Mesenchymal stem cell (in vitro differentiated cells and primary cell): ENCODE measurements around the gene TMEM134.
A peak's percentile ranks its signal among the peaks of the same experiment; 100 is the strongest.

Source experiments
- DNase-seq: peaks from one replicate; pipeline ENCODE4 v3.0.0-alpha.2; 2013
- H2AFZ ChIP-seq: one replicate; pipeline ENCODE4 v1.6.1; 2013; ENCODE audit warnings: low read depth, mild to moderate bottlenecking, control low read depth, inconsistent platforms, low read length, moderate library complexity
- H2AK5ac ChIP-seq: 2 replicates; pipeline ENCODE4 v1.6.1; 2013; ENCODE audit warnings: low read length, moderate library complexity, mild to moderate bottlenecking, inconsistent platforms; ENCODE audit not compliant: severe bottlenecking
- H2BK120ac ChIP-seq: one replicate; pipeline ENCODE4 v1.6.1; 2013; ENCODE audit warnings: low read depth, mild to moderate bottlenecking, inconsistent platforms, low read length, moderate library complexity
- H2BK12ac ChIP-seq, 2 experiments: one replicate each; pipeline ENCODE4 v1.6.1; 2013; ENCODE audit warnings: inconsistent platforms in 2 of 2, low read length in 2 of 2, mild to moderate bottlenecking in 2 of 2, moderate library complexity in 2 of 2, control low read depth in 1 of 2
- H2BK15ac ChIP-seq: one replicate; pipeline ENCODE4 v1.6.1; 2013; ENCODE audit warnings: mild to moderate bottlenecking, low read depth, inconsistent platforms; ENCODE audit not compliant: poor library complexity, severe bottlenecking
- H2BK5ac ChIP-seq: 2 replicates; pipeline ENCODE4 v1.6.1; 2013; ENCODE audit warnings: low read depth, mild to moderate bottlenecking, low read length, control low read depth, inconsistent platforms; ENCODE audit not compliant: poor library complexity, severe bottlenecking
- H3K14ac ChIP-seq, 2 experiments: one replicate each; pipeline ENCODE4 v1.6.1; 2013; ENCODE audit warnings: inconsistent platforms in 2 of 2, low read length in 2 of 2, control low read depth in 1 of 2, mild to moderate bottlenecking in 1 of 2, moderate library complexity in 1 of 2
- H3K18ac ChIP-seq, 2 experiments: one replicate each; pipeline ENCODE4 v1.6.1; 2013; ENCODE audit warnings: inconsistent platforms in 2 of 2, low read length in 2 of 2, control low read depth in 1 of 2, low read depth in 1 of 2, mild to moderate bottlenecking in 1 of 2
- H3K23ac ChIP-seq, 2 experiments: one replicate each; pipeline ENCODE4 v1.6.1; 2013; ENCODE audit warnings: inconsistent platforms in 2 of 2, low read length in 2 of 2, mild to moderate bottlenecking in 2 of 2, moderate library complexity in 2 of 2, control low read depth in 1 of 2
- H3K27ac ChIP-seq: 2 replicates; pipeline ENCODE4 v1.5.1; 2013; ENCODE audit warnings: mild to moderate bottlenecking, moderate library complexity, low read length, control low read depth, inconsistent platforms; ENCODE audit not compliant: poor library complexity, severe bottlenecking
- H3K27me3 ChIP-seq, 2 experiments: 2 replicates each; pipeline versions ENCODE4 v1.6.1 to v1.7.0; 2013; ENCODE audit warnings: low read length in 2 of 2, mild to moderate bottlenecking in 2 of 2, moderate library complexity in 2 of 2, control low read depth in 1 of 2, inconsistent platforms in 1 of 2; ENCODE audit not compliant: control insufficient read depth in 1 of 2, insufficient read depth in 1 of 2
- H3K36me3 ChIP-seq, 2 experiments: 2 replicates each; pipeline versions ENCODE4 v1.6.1 to v1.7.0; 2013; ENCODE audit warnings: low read length in 2 of 2, control low read depth in 1 of 2, inconsistent platforms in 1 of 2, low read depth in 1 of 2, mild to moderate bottlenecking in 1 of 2; ENCODE audit not compliant: insufficient read depth in 2 of 2, control insufficient read depth in 1 of 2
- H3K4ac ChIP-seq, 2 experiments: one replicate each; pipeline ENCODE4 v1.6.1; 2013; ENCODE audit warnings: inconsistent platforms in 2 of 2, low read length in 2 of 2, mild to moderate bottlenecking in 2 of 2, moderate library complexity in 2 of 2, control low read depth in 1 of 2, low read depth in 1 of 2
- H3K4me1 ChIP-seq: 2 replicates; pipeline ENCODE4 v1.6.1; 2013; ENCODE audit warnings: low read depth, low read length, control low read depth; ENCODE audit not compliant: control insufficient read depth, insufficient read depth
- H3K4me2 ChIP-seq: 2 replicates; pipeline ENCODE4 v1.6.1; 2013; ENCODE audit warnings: low read length, mild to moderate bottlenecking, inconsistent platforms; ENCODE audit not compliant: poor library complexity, severe bottlenecking
- H3K4me3 ChIP-seq, 2 experiments: 2 replicates each; pipeline versions ENCODE4 v1.5.1 to v1.7.0; 2013; ENCODE audit warnings: low read length in 2 of 2, mild to moderate bottlenecking in 2 of 2, control low read depth in 1 of 2, low read depth in 1 of 2; ENCODE audit not compliant: insufficient read depth in 1 of 2
- H3K79me1 ChIP-seq: replicated peaks from 2 replicates; pipeline ENCODE4 v1.6.1; 2013; ENCODE audit warnings: mild to moderate bottlenecking, control low read depth, low read length, inconsistent platforms; ENCODE audit not compliant: poor library complexity, severe bottlenecking
- H3K9ac ChIP-seq: 2 replicates; pipeline ENCODE4 v1.7.0; 2013; ENCODE audit warnings: mild to moderate bottlenecking, low read length, moderate library complexity
- H3K9me3 ChIP-seq: 2 replicates; pipeline ENCODE4 v1.7.0; 2013; ENCODE audit warnings: mild to moderate bottlenecking, low read length; ENCODE audit not compliant: control insufficient read depth
- H4K8ac ChIP-seq: one replicate; pipeline ENCODE4 v1.6.1; 2013; ENCODE audit warnings: inconsistent platforms, mild to moderate bottlenecking, low read length, moderate library complexity
- H4K91ac ChIP-seq: one replicate; pipeline ENCODE4 v1.6.1; 2013; ENCODE audit warnings: mild to moderate bottlenecking, low read length, inconsistent platforms
- WGBS: methylation state at CpG from one replicate; pipeline ENCODE4 v1.1.7; 2013; ENCODE audit warnings: mixed read lengths; 5-methylcytosine and 5-hydroxymethylcytosine counted together

Gene TMEM134

GRCh38 chr11:67452141-67452952 is 16.7 kb downstream of the TMEM134 start, which contains the start of gene GPR152:
Gene GPR152, minus strand, starts transcription at chr11:67452729. Its CDS starts 5 bp downstream, at chr11:67452724.
- no peak within 1 kb of the TSS for H2BK5ac ChIP-seq
- no peak within 1 kb of the TSS for H3K14ac ChIP-seq
- H2BK12ac ChIP-seq, result no peak within 1 kb of the TSS
- H3K9me3 ChIP-seq, result no peaks in the 10 kb centered on the region
- no peak within 1 kb of the TSS for H3K18ac ChIP-seq
- peaks cover 0 to 3% of the 10 kb centered on the region in 2 experiments for H3K36me3 ChIP-seq
- no peak for DNase-seq
- WGBS, result 91% methylated on average over 29 of the region's 33 CpGs
- peak within 1 kb of the TSS; percentile 7 for H4K91ac ChIP-seq
- no peak within 1 kb of the TSS for H3K9ac ChIP-seq
- no peak within 1 kb of the TSS for H3K4ac ChIP-seq
- H3K79me1 ChIP-seq, result no peaks in the 10 kb centered on the region
- peaks cover 0 to 29% of the 10 kb centered on the region in 2 experiments for H3K27me3 ChIP-seq
- no peak within 1 kb of the TSS for H2BK120ac ChIP-seq
- H3K23ac ChIP-seq, result no peak within 1 kb of the TSS
- no peak within 1 kb of the TSS for H2BK15ac ChIP-seq
- no peaks in the 10 kb centered on the region for H3K4me1 ChIP-seq
- no peak within 1 kb of the TSS for H2AK5ac ChIP-seq
- no peak within 1 kb of the TSS for H3K4me3 ChIP-seq
- no peak within 1 kb of the TSS for H3K27ac ChIP-seq
- H4K8ac ChIP-seq, result no peak within 1 kb of the TSS
- H3K4me2 ChIP-seq, result no peak within 1 kb of the TSS
- no peak within 1 kb of the TSS for H2AFZ ChIP-seq

DNA sequence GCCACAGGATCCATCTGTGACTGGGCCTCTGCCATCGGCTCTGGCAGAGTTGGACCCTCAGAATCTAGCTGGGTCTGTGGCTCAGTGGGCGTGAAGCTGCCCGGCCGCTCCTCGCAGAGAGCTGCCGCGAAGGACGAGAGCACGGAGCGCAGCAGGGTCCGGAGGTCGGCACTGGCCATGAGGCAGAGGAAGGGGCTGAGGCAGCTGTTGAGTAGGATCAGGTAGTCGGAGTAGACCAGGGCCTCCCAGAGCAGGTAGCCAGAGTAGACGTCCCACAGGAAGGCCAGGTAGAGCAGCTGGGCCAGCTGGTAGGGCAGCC is 17.4 kb downstream of the TMEM134 start:
- H3K4me2 ChIP-seq, result no peak overlapping the region
- no peak for DNase-seq

GRCh38 chr11:67450796-67451657 is 18.0 kb downstream of the TMEM134 start:
- H4K8ac ChIP-seq, result no peak overlapping the region
- no peak overlapping the region for H2AFZ ChIP-seq
- no peak overlapping the region for H2AK5ac ChIP-seq
- H2BK120ac ChIP-seq, result no peak overlapping the region
- no peak overlapping the region for H3K18ac ChIP-seq
- H3K27ac ChIP-seq, result no peak overlapping the region
- no peak for DNase-seq
- H3K79me1 ChIP-seq, result no peaks in the 10 kb centered on the region
- no peak overlapping the region for H3K4me2 ChIP-seq
- WGBS, result 88% methylated on average over 25 of the region's 25 CpGs
- no peak overlapping the region for H3K23ac ChIP-seq
- H3K9me3 ChIP-seq, result no peaks in the 10 kb centered on the region
- no peaks in the 10 kb centered on the region for H3K36me3 ChIP-seq
- H3K4me3 ChIP-seq, result no peak overlapping the region
- H2BK12ac ChIP-seq, result no peak overlapping the region
- H4K91ac ChIP-seq, result no peak overlapping the region
- H3K4me1 ChIP-seq, result no peaks in the 10 kb centered on the region
- no peak overlapping the region for H3K9ac ChIP-seq
- no peak overlapping the region for H2BK5ac ChIP-seq
- H3K27me3 ChIP-seq, result peaks cover 0 to 17% of the 10 kb centered on the region in 2 experiments
- H2BK15ac ChIP-seq, result no peak overlapping the region
- no peak overlapping the region for H3K4ac ChIP-seq
- peak overlapping the region in 1 of 2 experiments; percentile 18 for H3K14ac ChIP-seq

More for the DNA sequence above, 17.4 kb downstream of the TMEM134 start:
- H2BK120ac ChIP-seq, result no peak overlapping the region
- peak overlapping the region in 1 of 2 experiments; percentile 18 for H3K14ac ChIP-seq
- no peak overlapping the region for H2BK5ac ChIP-seq
- H3K18ac ChIP-seq, result no peak overlapping the region
- H3K27ac ChIP-seq, result no peak overlapping the region
- no peak overlapping the region for H2AFZ ChIP-seq
- 91% methylated on average over 14 of the region's 14 CpGs for WGBS
- no peak overlapping the region for H2AK5ac ChIP-seq
- H3K36me3 ChIP-seq, result no peaks in the 10 kb centered on the region
- H4K8ac ChIP-seq, result no peak overlapping the region
- no peak overlapping the region for H3K4ac ChIP-seq
- H3K9ac ChIP-seq, result no peak overlapping the region
- no peak overlapping the region for H2BK12ac ChIP-seq
- no peaks in the 10 kb centered on the region for H3K9me3 ChIP-seq
- no peak overlapping the region for H3K4me3 ChIP-seq
- H3K4me1 ChIP-seq, result no peaks in the 10 kb centered on the region
- H2BK15ac ChIP-seq, result no peak overlapping the region
- no peak overlapping the region for H4K91ac ChIP-seq
- no peak overlapping the region for H3K23ac ChIP-seq
- peaks cover 0 to 23% of the 10 kb centered on the region in 2 experiments for H3K27me3 ChIP-seq
- H3K79me1 ChIP-seq, result no peaks in the 10 kb centered on the region
